ENCODE results near the gene CYP8B1.

Gene CYP8B1

DNA sequence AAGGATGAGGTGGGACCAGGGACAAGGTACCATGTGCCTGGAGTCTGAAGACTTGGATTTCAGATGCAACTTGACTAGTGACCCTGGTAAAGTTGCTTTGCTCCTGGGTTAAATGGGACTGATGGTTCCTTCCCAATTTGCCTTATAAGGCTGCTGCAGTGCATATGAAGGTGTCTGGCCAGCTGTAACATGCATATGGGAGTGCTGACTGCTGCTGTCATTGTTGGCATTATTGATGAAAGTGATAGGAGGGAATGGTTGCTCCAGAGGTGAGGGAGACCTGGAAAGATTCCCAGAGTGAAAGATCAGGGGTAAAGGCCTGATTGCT, 20.5 kb downstream of the CYP8B1 start:
- DNase-seq (ENCODE audit: low read depth): no peak
- TF ChIP-seq, protein P1, sequence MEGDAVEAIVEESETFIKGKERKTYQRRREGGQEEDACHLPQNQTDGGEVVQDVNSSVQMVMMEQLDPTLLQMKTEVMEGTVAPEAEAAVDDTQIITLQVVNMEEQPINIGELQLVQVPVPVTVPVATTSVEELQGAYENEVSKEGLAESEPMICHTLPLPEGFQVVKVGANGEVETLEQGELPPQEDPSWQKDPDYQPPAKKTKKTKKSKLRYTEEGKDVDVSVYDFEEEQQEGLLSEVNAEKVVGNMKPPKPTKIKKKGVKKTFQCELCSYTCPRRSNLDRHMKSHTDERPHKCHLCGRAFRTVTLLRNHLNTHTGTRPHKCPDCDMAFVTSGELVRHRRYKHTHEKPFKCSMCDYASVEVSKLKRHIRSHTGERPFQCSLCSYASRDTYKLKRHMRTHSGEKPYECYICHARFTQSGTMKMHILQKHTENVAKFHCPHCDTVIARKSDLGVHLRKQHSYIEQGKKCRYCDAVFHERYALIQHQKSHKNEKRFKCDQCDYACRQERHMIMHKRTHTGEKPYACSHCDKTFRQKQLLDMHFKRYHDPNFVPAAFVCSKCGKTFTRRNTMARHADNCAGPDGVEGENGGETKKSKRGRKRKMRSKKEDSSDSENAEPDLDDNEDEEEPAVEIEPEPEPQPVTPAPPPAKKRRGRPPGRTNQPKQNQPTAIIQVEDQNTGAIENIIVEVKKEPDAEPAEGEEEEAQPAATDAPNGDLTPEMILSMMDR (IDR thresholded peaks at IDR 0.05; ENCODE audit: insufficient read depth, low read depth, low read length, missing control alignments): no peak
- H3K4me3 ChIP-seq (ENCODE audit: low read depth, low read length): no peak overlapping the region

DNA sequence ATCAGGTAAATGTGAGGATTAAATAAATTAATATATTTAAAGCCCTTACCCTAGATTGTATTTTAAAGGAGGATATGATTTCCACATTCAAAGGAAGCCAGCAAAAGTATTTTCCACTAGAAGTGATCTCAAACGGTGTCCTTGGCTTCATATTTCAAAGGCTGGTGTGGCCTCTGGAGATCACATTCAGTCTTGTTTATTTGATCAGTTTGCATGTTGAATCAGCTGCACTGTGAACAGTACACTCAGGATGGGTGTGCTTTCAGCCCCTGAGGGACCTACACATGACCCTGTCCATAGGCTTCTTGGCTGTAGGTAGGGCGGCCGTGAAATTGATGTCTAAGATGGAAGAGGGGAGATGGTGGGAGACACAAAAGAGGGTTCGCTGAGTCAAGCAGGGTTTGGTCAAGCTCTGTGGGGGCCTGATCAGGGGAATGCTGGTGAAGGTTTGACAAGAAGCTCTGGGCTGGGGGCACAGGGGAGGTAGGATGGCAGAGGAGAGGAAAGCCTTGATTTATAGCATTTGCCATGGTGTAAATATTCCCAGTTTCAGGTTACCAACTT, 21.9 kb downstream of the CYP8B1 start:
- TF ChIP-seq, protein P1 (IDR thresholded peaks at IDR 0.05; ENCODE audit: insufficient read depth, low read depth, low read length, missing control alignments): no peak
- no peak for DNase-seq (ENCODE audit: low read depth)
- H3K4me3 ChIP-seq (ENCODE audit: low read depth, low read length): no peak overlapping the region

DNA sequence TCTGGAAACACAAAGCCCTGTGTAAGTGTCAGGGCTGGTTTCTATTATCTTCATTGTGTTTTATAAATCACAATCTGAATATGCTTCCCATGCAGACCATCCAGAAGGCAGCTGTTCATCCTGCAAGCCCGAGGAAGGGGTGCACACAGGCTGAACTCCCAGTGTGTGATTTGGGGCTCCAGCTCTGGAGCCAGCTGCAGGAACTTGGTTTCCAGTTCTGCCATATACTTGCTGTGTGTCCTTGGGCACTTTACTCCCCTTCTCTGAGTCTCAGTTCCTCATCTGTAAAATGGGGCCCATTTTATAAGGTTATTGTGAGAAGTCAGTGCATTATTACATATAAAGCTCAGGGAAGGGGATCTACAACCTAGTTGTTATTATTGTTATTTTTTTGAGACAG, 22.6 kb downstream of the CYP8B1 start:
- no peak overlapping the region for H3K4me3 ChIP-seq (ENCODE audit: low read depth, low read length)
- no peak for DNase-seq (ENCODE audit: low read depth)
- TF ChIP-seq, protein P1 (IDR thresholded peaks at IDR 0.05; ENCODE audit: insufficient read depth, low read depth, low read length, missing control alignments): no peak

DNA sequence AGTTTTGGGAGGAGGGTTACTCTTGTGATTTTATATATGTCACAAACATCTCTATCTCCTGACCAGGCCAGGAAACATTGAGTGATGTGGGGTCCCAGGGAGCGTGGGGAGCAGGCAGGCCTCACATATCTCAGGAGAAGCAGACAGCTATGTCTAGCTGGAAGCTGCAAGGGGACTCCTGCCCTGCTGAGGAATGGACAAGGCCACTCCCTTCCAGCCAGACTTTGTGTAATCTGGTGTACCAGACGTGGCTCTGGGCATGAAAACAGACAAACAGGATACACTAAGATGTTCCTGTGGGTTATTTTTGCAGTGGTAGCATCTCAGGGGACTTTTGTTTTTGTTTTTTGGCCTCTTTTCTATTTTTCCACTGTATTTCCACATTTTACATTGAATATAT, 23.2 kb downstream of the CYP8B1 start:
- no peak overlapping the region for H3K4me3 ChIP-seq (ENCODE audit: low read depth, low read length)
- DNase-seq (ENCODE audit: low read depth): no peak
- TF ChIP-seq, protein P1 (IDR thresholded peaks at IDR 0.05; ENCODE audit: insufficient read depth, low read depth, low read length, missing control alignments): no peak

DNA sequence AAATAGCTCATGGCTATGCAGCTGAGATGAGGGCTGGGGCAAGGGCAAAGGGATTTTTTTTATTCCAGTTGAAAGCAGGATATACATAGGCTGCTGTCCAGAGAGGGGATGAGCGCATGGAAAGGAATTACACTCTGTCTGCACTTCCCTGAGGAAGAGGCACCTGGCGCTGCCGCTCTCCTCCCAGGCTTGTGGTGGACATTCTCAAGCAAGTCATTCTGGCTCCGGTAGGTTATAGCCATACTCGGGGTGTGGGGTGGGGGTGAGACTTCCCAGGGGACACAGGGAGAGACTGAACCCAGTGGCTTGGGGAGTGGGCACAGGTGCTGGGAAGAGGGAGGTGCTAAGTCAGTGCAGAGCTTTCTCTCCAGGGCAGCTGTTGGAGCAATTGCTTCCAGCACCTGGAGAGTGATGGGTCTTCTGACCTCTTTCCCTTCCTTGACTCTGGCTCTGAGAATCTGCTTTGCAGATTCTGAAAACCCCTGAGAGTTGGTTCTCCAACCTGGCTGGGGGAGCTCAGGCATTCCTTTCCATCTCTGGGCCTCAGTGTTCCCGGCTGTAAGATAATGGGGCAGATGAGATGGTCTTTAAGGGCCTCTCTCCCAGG, 24.3 kb downstream of the CYP8B1 start:
- DNase-seq (ENCODE audit: low read depth): no peak
- TF ChIP-seq, protein P1 (IDR thresholded peaks at IDR 0.05; ENCODE audit: insufficient read depth, low read depth, low read length, missing control alignments): no peak
- H3K4me3 ChIP-seq (ENCODE audit: low read depth, low read length): no peak overlapping the region

GRCh38 chr3:42850263-42850662, 25.4 kb downstream of the CYP8B1 start:
- TF ChIP-seq, protein P1 (IDR thresholded peaks at IDR 0.05; ENCODE audit: insufficient read depth, low read depth, low read length, missing control alignments): no peak
- no peak overlapping the region for H3K4me3 ChIP-seq (ENCODE audit: low read depth, low read length)

DNA sequence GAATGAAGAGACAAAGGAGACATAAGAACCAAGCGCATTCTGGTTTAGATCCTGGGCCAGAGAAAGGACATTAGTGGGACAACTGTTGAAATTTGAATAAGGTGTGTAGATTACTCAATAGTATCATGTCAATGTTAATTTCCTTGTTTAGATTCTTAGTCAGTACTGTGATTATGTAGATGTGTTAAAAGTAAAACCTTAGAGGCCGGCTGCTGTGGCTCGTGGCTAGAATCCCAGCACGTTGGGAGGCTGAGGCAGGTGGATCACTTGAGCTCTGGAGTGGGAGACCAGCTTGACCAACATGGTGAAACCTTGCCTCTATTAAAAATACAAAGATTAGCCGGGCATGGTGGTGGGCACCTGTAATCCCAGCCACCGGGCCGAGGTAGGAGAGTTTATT, 26.7 kb downstream of the CYP8B1 start:
- H3K4me3 ChIP-seq (ENCODE audit: low read depth, low read length): no peak overlapping the region
- no peak for DNase-seq (ENCODE audit: low read depth)
- TF ChIP-seq, protein P1 (IDR thresholded peaks at IDR 0.05; ENCODE audit: insufficient read depth, low read depth, low read length, missing control alignments): no peak

More at GRCh38 chr3:42850263-42850662, 25.4 kb downstream of the CYP8B1 start:
- DNase-seq (ENCODE audit: low read depth): no peak
